ENCODE data around the gene NOS1.

The NOS1 gene

GRCh38 chr12:117172168-117172567, 189.3 kb downstream of the NOS1 start:
- DNase-seq (ENCODE audit: low read depth): no peak
- TF ChIP-seq CTCF (IDR thresholded peaks at IDR 0.05; ENCODE audit: insufficient read depth, low read depth, low read length, missing control alignments): no peak
- H3K4me3 ChIP-seq (ENCODE audit: low read length): no peak overlapping the region

DNA sequence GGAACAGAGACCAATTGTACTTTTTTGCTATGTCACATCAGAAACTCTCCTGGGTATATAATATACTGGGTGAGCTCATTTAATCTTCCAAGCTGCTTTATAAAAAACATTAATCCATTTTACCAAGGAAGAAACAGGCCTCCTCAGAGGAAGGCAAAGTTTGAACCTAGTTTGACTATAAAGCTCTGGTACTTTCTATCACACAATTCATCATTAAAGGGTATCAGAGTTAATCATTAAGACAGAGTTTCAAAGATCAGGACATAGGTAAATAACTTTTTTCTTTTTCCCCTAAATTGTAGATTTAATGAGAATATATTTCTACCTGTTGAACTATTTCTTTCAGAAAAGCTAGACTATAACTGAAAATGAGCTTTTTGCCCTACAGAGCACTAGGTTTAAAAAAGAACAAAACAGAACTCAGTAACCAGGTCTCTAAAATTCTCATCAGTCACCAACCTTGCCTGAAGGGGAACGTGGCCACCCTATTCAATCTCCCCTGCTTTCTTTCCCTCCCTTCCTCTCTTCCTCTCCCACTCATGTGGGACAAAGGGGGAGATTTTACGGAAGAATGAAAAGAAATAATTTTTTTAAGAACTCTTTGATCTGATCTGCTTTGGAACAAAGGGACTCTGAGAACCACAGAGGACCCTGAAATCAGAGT, 189.8 kb downstream of the NOS1 start:
- no peak for DNase-seq (ENCODE audit: low read depth)

GRCh38 chr12:117169548-117169947, 191.9 kb downstream of the NOS1 start:
- no peak for DNase-seq (ENCODE audit: low read depth)
- no peak for TF ChIP-seq CTCF (IDR thresholded peaks at IDR 0.05; ENCODE audit: insufficient read depth, low read depth, low read length, missing control alignments)
- no peak overlapping the region for H3K4me3 ChIP-seq (ENCODE audit: low read length)

More for the DNA sequence above, 189.8 kb downstream of the NOS1 start:
- no peak for TF ChIP-seq CTCF (IDR thresholded peaks at IDR 0.05; ENCODE audit: insufficient read depth, low read depth, low read length, missing control alignments)
- H3K4me3 ChIP-seq (ENCODE audit: low read length): no peak overlapping the region

DNA sequence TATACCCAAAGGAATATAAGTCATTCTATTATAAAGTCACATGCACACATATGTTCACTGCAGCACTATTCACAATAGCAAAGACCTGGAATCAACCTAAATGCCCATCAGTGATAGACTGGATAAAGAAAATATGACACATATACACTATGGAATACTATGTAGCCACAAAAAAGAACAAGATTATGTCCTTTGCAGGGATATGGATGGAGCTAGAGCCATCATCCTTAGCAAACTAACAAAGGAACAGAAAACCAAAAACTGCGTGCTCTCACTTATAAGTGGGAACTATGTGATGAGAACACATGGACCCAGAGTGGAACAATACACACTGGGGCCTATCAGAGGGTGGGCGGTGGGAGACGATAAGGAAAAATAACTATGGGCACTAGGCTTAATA, 192.4 kb downstream of the NOS1 start:
- no peak overlapping the region for H3K4me3 ChIP-seq (ENCODE audit: low read length)
- no peak for DNase-seq (ENCODE audit: low read depth)
- no peak for TF ChIP-seq CTCF (IDR thresholded peaks at IDR 0.05; ENCODE audit: insufficient read depth, low read depth, low read length, missing control alignments)

DNA sequence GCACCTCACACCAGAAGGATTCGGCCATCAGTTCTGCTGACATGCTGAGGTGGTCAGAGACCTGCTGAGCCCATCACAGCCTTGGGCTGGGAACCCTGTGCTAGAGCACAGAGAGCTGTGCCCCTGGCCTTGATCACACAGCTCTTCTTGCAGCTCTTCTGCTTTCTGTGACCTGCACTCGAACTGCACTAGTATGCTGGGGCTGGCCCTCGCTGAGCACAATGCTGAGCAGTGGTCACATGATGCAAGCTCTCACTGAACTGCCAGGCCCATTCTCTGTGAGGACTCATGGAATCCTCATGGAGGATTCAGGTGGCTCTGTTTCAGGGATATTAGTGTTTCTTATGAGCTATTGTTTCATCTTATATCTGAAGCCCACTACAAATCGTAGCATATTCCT, 193.7 kb downstream of the NOS1 start:
- TF ChIP-seq CTCF (IDR thresholded peaks at IDR 0.05; ENCODE audit: insufficient read depth, low read depth, low read length, missing control alignments): no peak
- no peak overlapping the region for H3K4me3 ChIP-seq (ENCODE audit: low read length)
- no peak for DNase-seq (ENCODE audit: low read depth)

DNA sequence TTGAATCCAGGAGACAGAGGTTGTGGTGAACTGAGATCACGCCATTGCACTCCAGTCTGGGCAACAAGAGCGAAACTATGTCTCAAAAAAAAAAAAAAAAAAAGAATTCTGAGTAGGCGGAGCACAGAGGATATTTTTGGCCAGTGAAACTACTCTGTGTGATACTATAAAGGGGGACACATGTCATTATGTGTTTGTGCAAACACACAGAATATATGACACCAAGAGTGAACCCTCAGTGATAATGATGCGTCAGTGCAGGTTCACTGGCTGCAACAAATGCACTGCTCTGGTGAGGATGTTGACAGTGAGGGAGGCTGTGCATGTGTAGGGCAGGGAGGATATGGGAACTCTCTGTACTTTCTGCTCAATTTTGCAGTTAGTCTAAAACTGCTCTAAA, 195.3 kb downstream of the NOS1 start:
- no peak overlapping the region for H3K4me3 ChIP-seq (ENCODE audit: low read length)
- no peak for TF ChIP-seq CTCF (IDR thresholded peaks at IDR 0.05; ENCODE audit: insufficient read depth, low read depth, low read length, missing control alignments)
- DNase-seq (ENCODE audit: low read depth): no peak

DNA sequence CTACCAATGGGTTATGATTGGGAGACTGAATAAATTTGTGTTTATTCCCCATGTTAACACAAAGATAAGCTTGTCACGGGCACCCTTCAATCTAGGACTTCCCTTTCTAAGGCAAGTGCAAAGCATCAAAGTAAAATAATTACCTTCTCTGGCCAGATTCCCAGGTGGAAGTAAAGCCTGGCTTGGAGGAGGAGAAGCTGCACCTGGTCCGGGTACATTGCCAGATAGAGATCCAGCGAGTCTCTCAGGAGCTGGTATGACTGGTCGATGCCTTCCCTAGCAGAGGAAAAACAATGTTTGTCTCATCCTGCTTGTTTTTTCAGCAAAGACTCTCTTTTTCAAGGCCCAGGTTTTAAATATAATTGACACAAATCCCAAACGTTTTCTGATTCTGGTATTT, 196.1 kb downstream of the NOS1 start:
- no peak for TF ChIP-seq CTCF (IDR thresholded peaks at IDR 0.05; ENCODE audit: insufficient read depth, low read depth, low read length, missing control alignments)
- no peak overlapping the region for H3K4me3 ChIP-seq (ENCODE audit: low read length)

More for the DNA sequence above, 196.1 kb downstream of the NOS1 start:
- DNase-seq (ENCODE audit: low read depth): no peak

Measured in epithelial cell of esophagus (primary cell).